Type B pancreatic cell (in vitro differentiated cells): ENCODE results near the gene CA11. TPM values are rescaled to one million over a fixed set of nuclear protein-coding genes. Genes with fewer than 3 reads are reported as not detected.
"Not testable (repeated sequence)": the region's sequence is repeated elsewhere in the genome, so short reads cannot be mapped to it uniquely, and the experiment has no call there.

Source experiments
- DNase-seq: peaks from one replicate; pipeline ENCODE4 v3.0.0; 2021; ENCODE audit warnings: mixed read lengths; ENCODE audit not compliant: unreplicated experiment; ENCODE audit errors: extremely low spot score
- H3K27ac Mint-ChIP-seq: 2 replicates; pipeline ENCODE4 v1.8.0; 2021; ENCODE audit warnings: mild to moderate bottlenecking, mixed read lengths
- H3K27me3 Mint-ChIP-seq: 2 replicates; pipeline ENCODE4 v1.8.0; 2021; ENCODE audit warnings: mixed read lengths
- H3K36me3 Mint-ChIP-seq: 2 replicates; pipeline ENCODE4 v1.8.0; 2021; ENCODE audit warnings: mixed read lengths
- H3K4me1 Mint-ChIP-seq: one replicate; pipeline ENCODE4 v1.8.0; 2021; ENCODE audit warnings: mixed read lengths; ENCODE audit not compliant: unreplicated experiment
- H3K4me3 Mint-ChIP-seq: 2 replicates; pipeline ENCODE4 v1.8.0; 2021; ENCODE audit warnings: mild to moderate bottlenecking, mixed read lengths
- H3K9me3 Mint-ChIP-seq: 2 replicates; pipeline ENCODE4 v1.8.0; 2021; ENCODE audit warnings: mixed read lengths
- long read RNA-seq: library from polyadenylated mRNA; unstranded; transcript quantifications from one replicate; pipeline ENCODE4 v2.0.0, GENCODE V29; 2020
- total RNA-seq: library from RNA; stranded (reverse); gene quantifications from 2 replicates; pipeline ENCODE4 v1.2.1, GENCODE V29; 2021; ENCODE audit warnings: low replicate concordance
- TF ChIP-seq, protein P1 (sequence below): fragments of 200-600 bp; sonication (generic); conservative IDR thresholded peaks from 2 replicates; pipeline ENCODE4 v1.5.0; 2021; ENCODE audit warnings: antibody characterized with exemption, mild to moderate bottlenecking

The CA11 gene
- 13.8 and 43.3 TPM in 2 replicates for total RNA-seq
- long read RNA-seq = 0 reads

DNA sequence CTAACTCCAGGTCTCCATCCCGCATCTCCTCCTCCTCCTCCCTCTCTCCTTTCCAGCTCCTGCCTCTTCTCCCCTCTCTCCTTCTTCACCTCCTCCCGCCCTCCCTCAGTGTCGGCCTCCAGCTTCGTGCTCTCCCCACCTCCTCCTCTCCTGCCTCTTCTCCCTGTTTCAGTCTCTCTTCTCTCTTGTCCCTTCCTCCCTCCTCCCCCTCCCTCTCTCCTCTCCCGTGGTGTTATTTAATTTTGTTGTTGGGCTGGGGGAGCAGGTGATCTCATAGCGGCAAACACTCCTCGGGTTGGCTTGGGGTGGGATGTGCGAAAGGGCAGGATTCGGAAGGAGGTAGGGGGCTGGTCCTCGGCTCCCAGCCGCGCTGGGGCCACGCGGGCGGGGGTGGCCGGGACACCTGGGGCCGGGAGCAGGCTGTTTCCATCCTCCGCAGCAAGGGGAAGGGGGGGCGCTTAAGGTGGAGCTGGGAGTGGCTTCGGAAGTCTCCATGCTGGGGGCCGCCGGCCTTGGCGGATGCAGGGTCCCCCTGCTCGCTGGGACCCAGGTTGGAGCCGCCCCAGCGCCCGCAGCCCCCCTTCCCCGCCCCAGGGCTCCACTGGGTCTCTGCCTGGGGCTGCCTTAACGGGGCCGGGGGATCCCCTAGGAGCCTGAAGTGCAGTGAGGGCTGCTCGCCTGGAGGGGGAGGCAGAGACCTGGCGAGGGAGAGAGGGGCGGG is at the start of gene CA11:
Gene CA11 (minus strand): TSS at position 187 of the 721 bp plus-strand sequence. CDS start 555 bp downstream, outside the sequence.
- Mint-ChIP-seq H3K27ac (peak within 1 kb of the TSS; percentile 72), H3K4me3 (peak within 1 kb of the TSS; percentile 97), H3K9me3 (no peaks in the 10 kb centered on the region), H3K4me1 (peaks cover 19% of the 10 kb centered on the region), H3K36me3 (no peaks in the 10 kb centered on the region), H3K27me3 (no peaks in the 10 kb centered on the region)
- TF ChIP-seq, protein P1, sequence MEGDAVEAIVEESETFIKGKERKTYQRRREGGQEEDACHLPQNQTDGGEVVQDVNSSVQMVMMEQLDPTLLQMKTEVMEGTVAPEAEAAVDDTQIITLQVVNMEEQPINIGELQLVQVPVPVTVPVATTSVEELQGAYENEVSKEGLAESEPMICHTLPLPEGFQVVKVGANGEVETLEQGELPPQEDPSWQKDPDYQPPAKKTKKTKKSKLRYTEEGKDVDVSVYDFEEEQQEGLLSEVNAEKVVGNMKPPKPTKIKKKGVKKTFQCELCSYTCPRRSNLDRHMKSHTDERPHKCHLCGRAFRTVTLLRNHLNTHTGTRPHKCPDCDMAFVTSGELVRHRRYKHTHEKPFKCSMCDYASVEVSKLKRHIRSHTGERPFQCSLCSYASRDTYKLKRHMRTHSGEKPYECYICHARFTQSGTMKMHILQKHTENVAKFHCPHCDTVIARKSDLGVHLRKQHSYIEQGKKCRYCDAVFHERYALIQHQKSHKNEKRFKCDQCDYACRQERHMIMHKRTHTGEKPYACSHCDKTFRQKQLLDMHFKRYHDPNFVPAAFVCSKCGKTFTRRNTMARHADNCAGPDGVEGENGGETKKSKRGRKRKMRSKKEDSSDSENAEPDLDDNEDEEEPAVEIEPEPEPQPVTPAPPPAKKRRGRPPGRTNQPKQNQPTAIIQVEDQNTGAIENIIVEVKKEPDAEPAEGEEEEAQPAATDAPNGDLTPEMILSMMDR = peak; percentile 87
- peak; percentile 95 for DNase-seq

DNA sequence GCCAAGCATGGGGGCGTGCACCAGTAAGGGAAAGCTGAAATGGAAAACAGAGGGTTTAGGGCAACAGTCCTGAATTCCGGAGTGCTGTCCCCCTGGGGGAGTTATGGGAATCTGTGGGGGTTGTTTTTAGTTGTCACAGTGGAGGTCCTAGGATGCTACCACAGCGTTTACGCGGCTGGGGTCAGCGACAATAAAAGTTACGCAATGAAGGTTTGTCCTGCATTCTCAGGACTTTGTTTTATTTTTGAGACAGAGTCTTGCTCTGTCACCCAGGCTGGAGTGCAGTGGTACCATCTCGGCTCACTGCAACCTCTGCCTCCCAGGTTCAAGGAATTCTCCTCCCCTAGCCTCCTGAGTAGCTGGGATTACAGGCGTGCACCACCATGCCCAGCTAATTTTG is 47.6 kb upstream of the CA11 start:
- not testable (repeated sequence) for H3K9me3 Mint-ChIP-seq, H3K4me3 Mint-ChIP-seq, H3K36me3 Mint-ChIP-seq, DNase-seq
- Mint-ChIP-seq H3K27me3 (peaks cover 32% of the 10 kb centered on the region), H3K4me1 (peaks cover 18% of the 10 kb centered on the region), H3K27ac (peak overlapping the region; percentile 29)

DNA sequence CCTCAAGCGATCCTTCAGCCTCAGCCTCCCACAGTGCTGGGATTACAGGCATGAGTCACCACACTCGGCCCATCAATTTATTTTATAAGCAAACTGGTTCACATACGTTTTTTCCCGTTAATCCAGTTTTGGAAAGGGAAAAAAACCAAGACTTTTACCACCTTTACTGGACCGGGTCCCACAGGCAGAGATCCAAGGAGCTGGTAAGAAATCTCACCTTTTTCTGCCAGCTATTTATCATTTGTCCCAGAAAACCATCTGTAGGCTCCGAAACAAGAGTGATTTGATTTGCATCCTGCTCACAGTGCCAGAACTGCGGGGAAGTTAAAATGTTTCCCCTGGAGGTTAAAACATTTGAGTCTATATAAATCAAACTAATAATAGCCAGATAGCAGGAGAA is 43.5 kb upstream of the CA11 start:
- TF ChIP-seq, protein P1 = no peak
- DNase-seq = no peak
- H3K36me3 Mint-ChIP-seq = peaks cover 3% of the 10 kb centered on the region
- peaks cover 14% of the 10 kb centered on the region for H3K4me1 Mint-ChIP-seq
- peaks cover 3% of the 10 kb centered on the region for H3K27me3 Mint-ChIP-seq
- no peaks in the 10 kb centered on the region for H3K9me3 Mint-ChIP-seq
- H3K27ac Mint-ChIP-seq = no peak overlapping the region
- no peak overlapping the region for H3K4me3 Mint-ChIP-seq

DNA sequence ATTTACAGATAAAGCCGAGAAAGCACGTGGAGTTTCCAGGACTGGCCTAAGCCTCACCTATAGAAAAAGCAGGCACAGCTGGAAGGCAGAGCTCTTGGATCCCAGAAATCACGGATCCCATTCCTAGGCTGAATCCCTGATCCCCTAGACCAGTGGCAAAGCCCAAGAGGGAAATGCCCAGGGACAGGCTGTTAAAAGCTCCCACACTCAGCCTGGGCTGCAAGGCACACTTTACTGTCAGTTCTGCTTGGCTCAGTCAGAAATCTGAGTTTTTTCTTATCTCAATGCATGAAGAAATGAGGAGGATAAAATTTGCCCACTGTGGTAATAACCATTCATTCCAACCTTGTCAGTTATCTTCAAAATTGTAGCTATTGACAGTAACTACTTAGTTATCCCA is 41.8 kb upstream of the CA11 start:
- Mint-ChIP-seq H3K4me3 (no peak overlapping the region), H3K9me3 (no peaks in the 10 kb centered on the region), H3K27ac (no peak overlapping the region), H3K36me3 (no peaks in the 10 kb centered on the region), H3K4me1 (peaks cover 15% of the 10 kb centered on the region), H3K27me3 (no peaks in the 10 kb centered on the region)
- TF ChIP-seq, protein P1 = no peak
- no peak for DNase-seq

DNA sequence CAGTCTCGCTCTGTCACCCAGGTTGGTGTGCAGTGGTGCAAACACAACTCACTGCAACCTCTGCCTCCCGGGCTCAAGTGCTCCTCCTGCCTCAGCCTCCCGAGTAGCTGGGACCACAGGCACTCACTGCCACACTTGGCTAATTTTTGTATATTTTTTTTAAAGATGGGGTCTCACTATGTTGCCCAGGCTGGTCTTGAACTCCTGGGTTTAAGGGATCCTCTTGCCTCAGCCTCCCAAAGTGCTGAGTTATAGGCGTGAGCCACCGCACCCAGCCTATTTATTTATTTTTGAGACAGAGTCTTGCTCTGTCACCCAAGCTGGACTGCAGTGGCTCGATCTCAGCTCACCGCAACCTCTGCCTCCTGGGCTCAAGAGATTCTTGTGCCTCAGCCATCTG is 40.6 kb upstream of the CA11 start:
- not testable (repeated sequence) for DNase-seq, H3K27me3 Mint-ChIP-seq, H3K36me3 Mint-ChIP-seq, H3K9me3 Mint-ChIP-seq, H3K4me3 Mint-ChIP-seq, H3K27ac Mint-ChIP-seq
- H3K4me1 Mint-ChIP-seq = peaks cover 15% of the 10 kb centered on the region

DNA sequence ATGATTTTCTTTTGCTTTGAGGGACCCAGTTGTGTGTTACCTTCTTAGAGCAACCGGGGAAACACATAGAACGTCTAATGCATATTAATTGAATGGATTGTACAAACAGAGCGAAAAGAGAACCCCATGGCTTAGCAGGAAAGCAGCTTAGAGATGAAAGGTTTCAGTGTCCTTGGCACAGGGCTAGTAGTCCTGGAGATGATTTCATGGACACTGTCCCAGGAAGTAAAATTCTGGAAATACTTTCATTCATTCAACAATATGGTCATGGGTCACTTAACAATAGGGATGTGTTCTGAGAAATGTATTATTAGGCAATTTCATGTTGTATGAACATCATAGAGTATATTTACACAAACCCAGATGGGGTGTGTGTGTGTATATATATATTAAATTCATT is 40.1 kb upstream of the CA11 start:
- H3K9me3 Mint-ChIP-seq = no peaks in the 10 kb centered on the region
- no peak overlapping the region for H3K4me3 Mint-ChIP-seq
- H3K27me3 Mint-ChIP-seq = no peaks in the 10 kb centered on the region
- H3K27ac Mint-ChIP-seq = no peak overlapping the region
- peaks cover 15% of the 10 kb centered on the region for H3K4me1 Mint-ChIP-seq
- DNase-seq = no peak
- TF ChIP-seq, protein P1 = no peak
- H3K36me3 Mint-ChIP-seq = no peaks in the 10 kb centered on the region
